A549 (cell line): Measurements from ENCODE around the gene HUS1B. TPM values are rescaled to one million over a fixed set of nuclear protein-coding genes. Genes with fewer than 3 reads are reported as not detected.

Source experiments
- ATAC-seq, 2 experiments: fragments of 200-7000 bp in 1 of 2; fragments of >200 bp in 1 of 2; cut with Nextera tagmentation in 1 of 2; cut with Tn5 transposase in 1 of 2; 3 replicates each; pipeline versions ENCODE4 v1.8.0 to v1.9.1; 2018 to 2020; ENCODE audit warnings: mild to moderate bottlenecking in 1 of 2, moderate library complexity in 1 of 2
- CTCF ChIA-PET: fragments of 300-600 bp; sonication (Branson Sonifier 250); formaldehyde crosslinking; extraction: SDS; loops from one replicate; lab custom pipeline; 2021; ENCODE audit warnings: antibody characterized with exemption, inconsistent platforms; lab: Yijun Ruan, JAX
- POLR2A ChIA-PET: fragments of 350-600 bp; formaldehyde crosslinking; extraction: SDS; loops from one replicate; lab custom pipeline; 2021; ENCODE audit warnings: antibody characterized with exemption, inconsistent platforms; lab: Yijun Ruan, JAX
- DNase-seq, 2 experiments: peaks; one replicate each; pipeline versions ENCODE4 v3.0.0 to v3.0.0-alpha.2; 2011 to 2016; ENCODE audit warnings: low read depth in 1 of 2, low spot score in 1 of 2
- FAIRE-seq: peaks from 2 replicates; lab custom pipeline; 2011; peaks lifted over from hg19 to GRCh38; lab: Jason Lieb, UNC
- H3K27ac ChIP-seq, 2 experiments: fragments of >200 bp; sonication (Bioruptor Twin); formaldehyde crosslinking; 3 replicates each; pipeline ENCODE4 v1.5.1; 2016 to 2017
- H3K4me1 ChIP-seq: fragments of >200 bp; sonication (Bioruptor Twin); formaldehyde crosslinking; 3 replicates; pipeline ENCODE4 v1.6.1; 2016
- H3K4me2 ChIP-seq: fragments of >200 bp; sonication (Bioruptor Twin); formaldehyde crosslinking; 3 replicates; pipeline ENCODE4 v1.6.1; 2016
- H3K4me3 ChIP-seq: fragments of >200 bp; sonication (Bioruptor Twin); formaldehyde crosslinking; 3 replicates; pipeline ENCODE4 v1.5.1; 2016
- H3K9me3 ChIP-seq: fragments of >200 bp; sonication (Bioruptor Twin); formaldehyde crosslinking; 3 replicates; pipeline ENCODE4 v1.6.1; 2016
- CEBPB ChIP-seq, 2 experiments: fragments of >200 bp in 1 of 2; sonication (Bioruptor Twin) in 1 of 2; formaldehyde crosslinking in 1 of 2; IDR thresholded peaks; 2 replicates each; pipeline ENCODE4 v1.6.1; 2012 to 2016
- CTCF ChIP-seq: fragments of >200 bp; sonication (Bioruptor Twin); formaldehyde crosslinking; IDR thresholded peaks from 3 replicates; pipeline ENCODE4 v1.5.1; 2016
- E2F6 ChIP-seq: IDR thresholded peaks from 2 replicates; pipeline ENCODE4 v1.6.1; 2012; ENCODE audit warnings: low read depth, borderline replicate concordance
- EHF ChIP-seq: fragments of 250-450 bp; sonication (Bioruptor Pico); IDR thresholded peaks from 2 replicates; pipeline ENCODE4 v1.5.0; 2020; ENCODE audit warnings: mild to moderate bottlenecking
- ELK1 ChIP-seq: fragments of 150-350 bp; IDR thresholded peaks from 2 replicates; pipeline ENCODE4 v1.6.1; 2014; ENCODE audit warnings: low read depth, mild to moderate bottlenecking, low read length
- EP300 ChIP-seq, 2 experiments: fragments of >200 bp; sonication (Bioruptor Twin); formaldehyde crosslinking; IDR thresholded peaks; 2 replicates in 1 of 2; 3 replicates in 1 of 2; pipeline ENCODE4 v1.6.1; 2016 to 2017
- HDAC2 ChIP-seq: fragments of 200-600 bp; sonication (generic); IDR thresholded peaks from 2 replicates; pipeline ENCODE4 v1.6.1; 2016
- HOXA7 ChIP-seq: fragments of 250-450 bp; sonication (Bioruptor Pico); IDR thresholded peaks from 2 replicates; pipeline ENCODE4 v1.5.0; 2020; ENCODE audit warnings: mild to moderate bottlenecking, moderate library complexity
- HOXB13 ChIP-seq: fragments of 250-450 bp; sonication (Bioruptor Pico); IDR thresholded peaks from 2 replicates; pipeline ENCODE4 v1.5.0; 2020; ENCODE audit warnings: low read depth, mild to moderate bottlenecking, moderate library complexity
- JUN ChIP-seq, 2 experiments: fragments of >200 bp; sonication (Bioruptor Twin); formaldehyde crosslinking; IDR thresholded peaks; 2 replicates in 1 of 2; 3 replicates in 1 of 2; pipeline ENCODE4 v1.6.1; 2016 to 2017
- KDM5A ChIP-seq: fragments of 200-600 bp; sonication (generic); IDR thresholded peaks from 2 replicates; pipeline ENCODE4 v1.6.1; 2016; ENCODE audit warnings: antibody characterized with exemption, mild to moderate bottlenecking
- MAFK ChIP-seq: fragments of 450-650 bp; IDR thresholded peaks from 2 replicates; pipeline ENCODE4 v1.6.1; 2014; ENCODE audit not compliant: partially characterized antibody
- MAZ ChIP-seq: fragments of 150-350 bp; IDR thresholded peaks from 2 replicates; pipeline ENCODE4 v1.6.1; 2014; ENCODE audit warnings: antibody characterized with exemption, low read depth, low read length, borderline replicate concordance
- MYC ChIP-seq: IDR thresholded peaks from 2 replicates; pipeline ENCODE4 v1.6.1; 2012; ENCODE audit warnings: mild to moderate bottlenecking, inconsistent platforms, low read length, improper control_type of control experiment, borderline replicate concordance
- NR3C1 ChIP-seq: fragments of >200 bp; sonication (Bioruptor Twin); formaldehyde crosslinking; IDR thresholded peaks from 3 replicates; pipeline ENCODE4 v1.6.1; 2017
- PHF8 ChIP-seq: fragments of 200-600 bp; sonication (generic); IDR thresholded peaks from 2 replicates; pipeline ENCODE4 v1.6.1; 2016; ENCODE audit warnings: low read depth, mild to moderate bottlenecking, antibody characterized with exemption, moderate library complexity, borderline replicate concordance
- POLR2A ChIP-seq: IDR thresholded peaks from 2 replicates; pipeline ENCODE4 v1.6.1; 2012; ENCODE audit warnings: mild to moderate bottlenecking, low read length
- RAD21 ChIP-seq, 2 experiments: fragments of >200 bp in 1 of 2; sonication (Bioruptor Twin) in 1 of 2; formaldehyde crosslinking in 1 of 2; IDR thresholded peaks in 1 of 2; conservative IDR thresholded peaks in 1 of 2; 2 replicates in 1 of 2; 3 replicates in 1 of 2; pipeline ENCODE4 v1.6.1; 2012 to 2018; ENCODE audit warnings: inconsistent platforms in 1 of 2
- RCOR1 ChIP-seq: fragments of 150-350 bp; IDR thresholded peaks from 2 replicates; pipeline ENCODE4 v1.6.1; 2014; ENCODE audit warnings: antibody characterized with exemption, low read length, low read depth
- RFX5 ChIP-seq: fragments of 450-650 bp; IDR thresholded peaks from 2 replicates; pipeline ENCODE4 v1.7.1; 2014; ENCODE audit warnings: antibody characterized with exemption, mild to moderate bottlenecking, moderate library complexity
- SMC3 ChIP-seq: fragments of >200 bp; sonication (Bioruptor Twin); formaldehyde crosslinking; IDR thresholded peaks from 3 replicates; pipeline ENCODE4 v1.6.1; 2018; ENCODE audit warnings: inconsistent platforms
- USF2 ChIP-seq: fragments of 450-650 bp; IDR thresholded peaks from 2 replicates; pipeline ENCODE4 v1.6.1; 2014; ENCODE audit warnings: antibody characterized with exemption
- ZSCAN20 ChIP-seq: fragments of 250-450 bp; sonication (Bioruptor Pico); IDR thresholded peaks from 2 replicates; pipeline ENCODE4 v1.8.0; 2022; ENCODE audit warnings: mild to moderate bottlenecking, moderate library complexity
- WGBS: methylation state at CpG from one replicate; pipeline ENCODE4 v1.1.6; 2017; ENCODE audit errors: missing lambda C conversion rate; 5-methylcytosine and 5-hydroxymethylcytosine counted together
- polyA plus RNA-seq, 4 experiments: library from polyadenylated mRNA; depleted of rRNA in 3 of 4; stranded (reverse); fragments of >200 nt; fragmentation: RNase III in 1 of 4; extraction: RNeasy Plus Mini Kit Qiagen cat#74134 plus additional on column Dnase treatment in 1 of 4; gene quantifications; 2 replicates in 3 of 4; 3 replicates in 1 of 4; pipeline ENCODE4 v1.2.3, GENCODE V29; 2011 to 2017

Gene HUS1B
- polyA plus RNA-seq, 2 of the 4 experiments (the other 2 are of a cell fraction), result 0.17 to 0.25 TPM

- CTCF ChIA-PET, result interaction anchor here (1.0 kb wide), 1 partner anchor 814 kb away, joined by 3 read pairs; no protein-coding TSS in a partner anchor
These were observed 34.4 kb downstream of the HUS1B start for GRCh38 chr6:622462-622861.

GRCh38 chr6:621931-622330, 35.0 kb downstream of the HUS1B start:
- FAIRE-seq, result no peak
- H3K9me3 ChIP-seq, result no peaks in the 10 kb centered on the region
- DNase-seq, result no peak
- ChIA-PET CTCF (interaction anchor here (0.5 kb wide), 1 partner anchor 913 kb away, joined by 3 read pairs; no protein-coding TSS in a partner anchor), POLR2A (no interaction called here)
- WGBS, result 92% methylated on average over 9 of the region's 9 CpGs
- no peak overlapping the region for H3K27ac ChIP-seq
- H3K4me3 ChIP-seq, result no peak overlapping the region
- peaks cover 5% of the 10 kb centered on the region; the same call in 1 of the 3 replicates for H3K4me1 ChIP-seq
- no peak overlapping the region for H3K4me2 ChIP-seq
- ATAC-seq, result no peak
- TF ChIP-seq RCOR1 (no peak), EP300 (IDR thresholded peaks at IDR 0.05) (no peak), HDAC2 (no peak)
- TF ChIP-seq, all 56 proteins: peak for 0

More at GRCh38 chr6:622462-622861, 34.4 kb downstream of the HUS1B start:
- Histone ChIP-seq H3K4me3 (no peak overlapping the region), H3K9me3 (no peaks in the 10 kb centered on the region), H3K27ac (no peak overlapping the region), H3K4me2 (no peak overlapping the region), H3K4me1 (peaks cover 5% of the 10 kb centered on the region; the same call in 1 of the 3 replicates)
- WGBS, result 91% methylated on average over 7 of the region's 7 CpGs
- ATAC-seq (no peak), FAIRE-seq (no peak), DNase-seq (no peak)
- TF ChIP-seq JUN (IDR thresholded peaks at IDR 0.05), result no peak
- TF ChIP-seq ZSCAN20 (CRISPR knock-in tag), result no peak
- no peak for TF ChIP-seq PHF8
- TF ChIP-seq HOXB13 (CRISPR knock-in tag), result no peak
- TF ChIP-seq MAZ, result no peak
- TF ChIP-seq RFX5, result no peak
- TF ChIP-seq CTCF, result no peak
- no peak for TF ChIP-seq MYC
- no peak for TF ChIP-seq RCOR1
- no peak for TF ChIP-seq E2F6
- TF ChIP-seq USF2, result no peak
- POLR2A ChIA-PET, result no interaction called here

GRCh38 chr6:620950-621349, 36.0 kb downstream of the HUS1B start:
- no peak for DNase-seq
- ATAC-seq, result no peak
- H3K4me1 ChIP-seq, result no peaks in the 10 kb centered on the region; the same call in 2 of the 3 replicates
- 95% methylated on average over 4 of the region's 4 CpGs for WGBS
- no peak overlapping the region for H3K4me2 ChIP-seq
- TF ChIP-seq EHF (CRISPR knock-in tag) (no peak), NR3C1 (no peak), SMC3 (no peak), RAD21 (conservative IDR thresholded peaks at IDR 0.05 in 1 of 2, IDR thresholded peaks at IDR 0.05 in 1 of 2) (no peak), HOXA7 (CRISPR knock-in tag) (no peak), POLR2A (no peak), MAFK (no peak), E2F6 (no peak), CEBPB (IDR thresholded peaks at IDR 0.05) (no peak), ELK1 (no peak), KDM5A (no peak)
- TF ChIP-seq, all 56 proteins: peak for 0
- H3K4me3 ChIP-seq, result no peak overlapping the region
- no peaks in the 10 kb centered on the region for H3K9me3 ChIP-seq
- H3K27ac ChIP-seq, result no peak overlapping the region
- CTCF ChIA-PET, result no interaction called here
- no peak for FAIRE-seq
- POLR2A ChIA-PET, result no interaction called here
